ENCODE results near the gene PHF19.

The PHF19 gene

GRCh38 chr9:120913647-120914264, 36.8 kb upstream of the PHF19 start:
- no peak for DNase-seq

- DNase-seq: no peak
Observed at GRCh38 chr9:120912958-120913646, 36.1 kb upstream of the PHF19 start.

GRCh38 chr9:120911295-120911837, 34.4 kb upstream of the PHF19 start:
- no peak for DNase-seq

- DNase-seq: no peak
Observed at GRCh38 chr9:120910643-120911042, 33.7 kb upstream of the PHF19 start.

- DNase-seq: peak; percentile 69
Observed at GRCh38 chr9:120909904-120910303, 32.9 kb upstream of the PHF19 start.

- DNase-seq: no peak
Observed at GRCh38 chr9:120905315-120906164, 28.6 kb upstream of the PHF19 start.

- DNase-seq: no peak
Observed at GRCh38 chr9:120904978-120905301, 28.0 kb upstream of the PHF19 start.

GRCh38 chr9:120904061-120904977, 27.3 kb upstream of the PHF19 start:
- DNase-seq: no peak

- DNase-seq: no peak
Observed at GRCh38 chr9:120902569-120903535, 25.9 kb upstream of the PHF19 start.

- DNase-seq: no peak
Observed at GRCh38 chr9:120901755-120902568, 25.0 kb upstream of the PHF19 start.

- no peak for DNase-seq
Observed at GRCh38 chr9:120900824-120901223, 23.8 kb upstream of the PHF19 start.

GRCh38 chr9:120899490-120900068, 22.6 kb upstream of the PHF19 start:
- no peak for DNase-seq

GRCh38 chr9:120898396-120898795, 21.4 kb upstream of the PHF19 start:
- no peak for DNase-seq

- DNase-seq: no peak
Observed at GRCh38 chr9:120895951-120896350, 19.0 kb upstream of the PHF19 start.

- no peak for DNase-seq
Observed at GRCh38 chr9:120894321-120895148, 17.5 kb upstream of the PHF19 start.

- DNase-seq: no peak
Observed at GRCh38 chr9:120893611-120894307, 16.8 kb upstream of the PHF19 start.

GRCh38 chr9:120892748-120893610, 16.0 kb upstream of the PHF19 start:
- peak; percentile 91 for DNase-seq
